Activated CD4-positive, alpha-beta T cell treated with anti-CD3 and anti-CD28 coated beads, Interleukin-2, amount 50 U/mL, for 48 hours (primary cell): ENCODE data around the gene SPATA12.

Experiments
- DNase-seq, 2 experiments: peaks; one replicate each; pipeline ENCODE4 v3.0.0-alpha.2; 2020

SPATA12 gene

GRCh38 chr3:57120451-57121174, 60.1 kb downstream of the SPATA12 start:
- no peak for DNase-seq
